HG02798 (cell line): ENCODE data around the gene JAKMIP2.

ENCODE experiments used
- ATAC-seq: cut with Tn5 transposase; IDR thresholded peaks from one replicate; pipeline ENCODE4 v1.9.1; 2021; ENCODE audit warnings: mild to moderate bottlenecking; ENCODE audit not compliant: unreplicated experiment, poor library complexity

The JAKMIP2 gene

GRCh38 chr5:147711019-147711418 lies 71.5 kb downstream of the JAKMIP2 start:
- no peak for ATAC-seq

GRCh38 chr5:147708708-147709107 lies 73.8 kb downstream of the JAKMIP2 start:
- no peak for ATAC-seq

GRCh38 chr5:147704544-147704943 lies 78.0 kb downstream of the JAKMIP2 start:
- ATAC-seq, result no peak

- no peak for ATAC-seq
These were observed 81.1 kb downstream of the JAKMIP2 start for GRCh38 chr5:147701468-147701867.

- ATAC-seq, result no peak
These were observed 82.9 kb downstream of the JAKMIP2 start for GRCh38 chr5:147699496-147700088.

GRCh38 chr5:147697380-147697779 lies 85.1 kb downstream of the JAKMIP2 start:
- no peak for ATAC-seq

- ATAC-seq, result no peak
These were observed 87.8 kb downstream of the JAKMIP2 start for GRCh38 chr5:147694772-147695171.

- no peak for ATAC-seq
These were observed 89.3 kb downstream of the JAKMIP2 start for GRCh38 chr5:147693233-147693632.

- no peak for ATAC-seq
These were observed 91.4 kb downstream of the JAKMIP2 start for GRCh38 chr5:147691130-147691529.

GRCh38 chr5:147690595-147690994 lies 91.9 kb downstream of the JAKMIP2 start:
- ATAC-seq, result no peak

GRCh38 chr5:147689426-147689825 lies 93.1 kb downstream of the JAKMIP2 start:
- ATAC-seq, result no peak

GRCh38 chr5:147688656-147689356 lies 93.7 kb downstream of the JAKMIP2 start:
- no peak for ATAC-seq

- ATAC-seq, result no peak
These were observed 95.4 kb downstream of the JAKMIP2 start for GRCh38 chr5:147687118-147687517.

GRCh38 chr5:147686421-147686820 lies 96.1 kb downstream of the JAKMIP2 start:
- no peak for ATAC-seq

- no peak for ATAC-seq
These were observed 96.5 kb downstream of the JAKMIP2 start for GRCh38 chr5:147685993-147686392.

- ATAC-seq, result no peak
These were observed 107.4 kb downstream of the JAKMIP2 start for GRCh38 chr5:147675168-147675567.

- no peak for ATAC-seq
These were observed 108.1 kb downstream of the JAKMIP2 start for GRCh38 chr5:147674411-147674810.

GRCh38 chr5:147673791-147674190 lies 108.7 kb downstream of the JAKMIP2 start:
- no peak for ATAC-seq

- ATAC-seq, result no peak
These were observed 109.3 kb downstream of the JAKMIP2 start for GRCh38 chr5:147673266-147673665.

GRCh38 chr5:147671365-147671764 lies 111.2 kb downstream of the JAKMIP2 start:
- no peak for ATAC-seq

GRCh38 chr5:147670815-147671214 lies 111.7 kb downstream of the JAKMIP2 start:
- no peak for ATAC-seq
